Body of pancreas (tissue), 4 donors: ENCODE measurements around the gene CHM. TPM values are rescaled to one million over a fixed set of nuclear protein-coding genes. Genes with fewer than 3 reads are reported as not detected.
"Not testable (repeated sequence)": the region's sequence is repeated elsewhere in the genome, so short reads cannot be mapped to it uniquely, and the experiment has no call there.

Experiments used
- ATAC-seq: fragments of 150-250 bp; one replicate; pipeline ENCODE4 v1.9.1; 2016
- DNase-seq, 4 donors: peaks; one replicate each; pipeline ENCODE4 v3.0.0-alpha.2; 2019
- H3K27ac ChIP-seq, 4 donors: fragments of 200-600 bp; sonication (generic); 1 replicate in 3 of 4; 2 replicates in 1 of 4; pipeline versions ENCODE4 v1.5.1 to v1.6.1; 2016 to 2019; ENCODE audit warnings: mild to moderate bottlenecking in 1 of 4, mixed read lengths in 1 of 4, moderate library complexity in 1 of 4
- H3K27me3 ChIP-seq, 2 donors: fragments of 200-600 bp; sonication (generic); one replicate each; pipeline ENCODE4 v1.6.0; 2016; ENCODE audit warnings: mild to moderate bottlenecking in 1 of 2
- H3K36me3 ChIP-seq, 2 donors: fragments of 200-600 bp; sonication (generic); replicated peaks in 1 of 2; 2 replicates each; pipeline ENCODE4 v1.5.1; 2016; ENCODE audit warnings: low read depth in 2 of 2; ENCODE audit not compliant: insufficient read depth in 1 of 2
- H3K4me1 ChIP-seq: fragments of 200-600 bp; sonication (generic); one replicate; pipeline ENCODE4 v1.6.0; 2016
- H3K4me3 ChIP-seq, 2 donors: fragments of 200-600 bp; sonication (generic); 1 replicate in 1 of 2; 2 replicates in 1 of 2; pipeline ENCODE4 v1.5.1; 2016 to 2019
- H3K9me3 ChIP-seq, 3 donors: fragments of 200-600 bp; sonication (generic); 1 replicate in 2 of 3; 2 replicates in 1 of 3; pipeline ENCODE4 v1.5.1; 2016
- POLR2A ChIP-seq, 3 donors: fragments of 450-650 bp; IDR thresholded peaks; one replicate each; pipeline ENCODE4 v1.6.1; 2016; ENCODE audit warnings: antibody characterized with exemption in 3 of 3, mild to moderate bottlenecking in 2 of 3
- WGBS, 2 donors: methylation state at CpG; one replicate each; pipeline ENCODE4 v1.1.5; 2017; 5-methylcytosine and 5-hydroxymethylcytosine counted together
- intact Hi-C: fragments of 100-400 bp; cut with DNase I; formaldehyde crosslinking; loops from one replicate; pipeline ENCODE4 v1.15.1; 2023
- total RNA-seq, 2 donors: library from RNA; depleted of rRNA; stranded (reverse); fragments of >200 nt; gene quantifications; one replicate each; pipeline ENCODE4 v1.1.0, GENCODE V29; 2016
- TF ChIP-seq, protein P1 (sequence below), 7 experiments: fragments of 450-650 bp in 4 of 7; fragments of 200-600 bp in 3 of 7; sonication (generic) in 3 of 7; IDR thresholded peaks; one replicate each; pipeline ENCODE4 v1.5.1; 2016 to 2019; ENCODE audit warnings: antibody characterized with exemption in 7 of 7

Gene CHM
- total RNA-seq, 2 donors from 2014 or later, result 7.9 to 11.2 TPM

DNA sequence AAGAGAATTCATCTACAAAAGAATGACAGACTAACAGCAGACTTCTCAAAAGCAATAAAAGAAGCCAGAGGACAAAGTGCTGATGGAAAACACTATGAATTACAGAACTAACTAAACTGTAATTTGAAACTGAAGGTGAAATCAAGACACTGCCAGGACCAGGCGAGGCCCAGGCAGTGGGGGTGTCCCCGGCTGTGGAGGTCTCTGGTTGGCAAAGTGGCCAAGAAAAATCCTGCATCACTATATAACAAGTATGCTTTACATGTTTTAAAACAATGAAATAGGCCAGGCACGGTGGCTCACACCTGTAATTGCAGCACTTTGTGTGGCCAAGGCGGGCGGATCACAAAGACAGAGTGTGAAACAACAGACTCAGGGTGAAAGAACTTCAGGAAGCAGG, 32.9 kb downstream of the CHM start:
- DNase-seq (no peak), ATAC-seq (no peak)
- no peak overlapping the region for H3K27ac ChIP-seq
- intact Hi-C loops, result no loop called here
- no peaks in the 10 kb centered on the region for H3K36me3 ChIP-seq
- H3K9me3 ChIP-seq, result no peaks in the 10 kb centered on the region
- WGBS, 2 donors, result 80 to 91% methylated on average over 3 to 5 of the region's 5 CpGs
- H3K27me3 ChIP-seq, result no peaks in the 10 kb centered on the region
- H3K4me3 ChIP-seq, result no peak overlapping the region
- no peaks in the 10 kb centered on the region for H3K4me1 ChIP-seq
- TF ChIP-seq, protein P1, sequence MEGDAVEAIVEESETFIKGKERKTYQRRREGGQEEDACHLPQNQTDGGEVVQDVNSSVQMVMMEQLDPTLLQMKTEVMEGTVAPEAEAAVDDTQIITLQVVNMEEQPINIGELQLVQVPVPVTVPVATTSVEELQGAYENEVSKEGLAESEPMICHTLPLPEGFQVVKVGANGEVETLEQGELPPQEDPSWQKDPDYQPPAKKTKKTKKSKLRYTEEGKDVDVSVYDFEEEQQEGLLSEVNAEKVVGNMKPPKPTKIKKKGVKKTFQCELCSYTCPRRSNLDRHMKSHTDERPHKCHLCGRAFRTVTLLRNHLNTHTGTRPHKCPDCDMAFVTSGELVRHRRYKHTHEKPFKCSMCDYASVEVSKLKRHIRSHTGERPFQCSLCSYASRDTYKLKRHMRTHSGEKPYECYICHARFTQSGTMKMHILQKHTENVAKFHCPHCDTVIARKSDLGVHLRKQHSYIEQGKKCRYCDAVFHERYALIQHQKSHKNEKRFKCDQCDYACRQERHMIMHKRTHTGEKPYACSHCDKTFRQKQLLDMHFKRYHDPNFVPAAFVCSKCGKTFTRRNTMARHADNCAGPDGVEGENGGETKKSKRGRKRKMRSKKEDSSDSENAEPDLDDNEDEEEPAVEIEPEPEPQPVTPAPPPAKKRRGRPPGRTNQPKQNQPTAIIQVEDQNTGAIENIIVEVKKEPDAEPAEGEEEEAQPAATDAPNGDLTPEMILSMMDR (IDR thresholded peaks at IDR 0.05), result no peak
- TF ChIP-seq POLR2A (IDR thresholded peaks at IDR 0.05), result no peak

DNA sequence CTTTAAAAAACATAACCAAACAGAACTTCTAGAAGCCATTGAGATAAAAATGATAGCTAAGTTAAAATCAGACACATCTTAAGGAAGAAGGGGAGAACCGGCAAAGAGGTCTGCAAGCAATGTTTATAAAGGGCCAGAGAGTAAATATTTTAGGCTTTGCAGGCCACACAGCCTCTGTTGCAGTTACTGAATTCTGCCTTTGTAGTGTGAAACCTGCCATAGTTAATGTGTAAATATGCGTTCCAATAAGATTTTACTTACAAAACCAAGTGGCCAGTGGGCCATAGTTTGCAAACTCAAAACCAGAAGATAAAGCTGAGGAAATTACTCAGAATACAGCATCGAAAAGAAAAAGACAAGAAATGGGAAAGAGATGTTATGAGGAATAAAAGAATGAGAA, 33.6 kb downstream of the CHM start:
- Histone ChIP-seq H3K4me3 (no peak overlapping the region), H3K36me3 (no peaks in the 10 kb centered on the region), H3K27ac (no peak overlapping the region), H3K27me3 (no peaks in the 10 kb centered on the region), H3K9me3 (no peaks in the 10 kb centered on the region), H3K4me1 (no peaks in the 10 kb centered on the region)
- DNase-seq, result no peak
- intact Hi-C loops, result no loop called here
- TF ChIP-seq, protein P1 (IDR thresholded peaks at IDR 0.05), result no peak
- TF ChIP-seq POLR2A (IDR thresholded peaks at IDR 0.05), result no peak
- no peak for ATAC-seq
- 60 to 71% methylated on average over 3 of the region's 3 CpGs for WGBS, 2 donors

DNA sequence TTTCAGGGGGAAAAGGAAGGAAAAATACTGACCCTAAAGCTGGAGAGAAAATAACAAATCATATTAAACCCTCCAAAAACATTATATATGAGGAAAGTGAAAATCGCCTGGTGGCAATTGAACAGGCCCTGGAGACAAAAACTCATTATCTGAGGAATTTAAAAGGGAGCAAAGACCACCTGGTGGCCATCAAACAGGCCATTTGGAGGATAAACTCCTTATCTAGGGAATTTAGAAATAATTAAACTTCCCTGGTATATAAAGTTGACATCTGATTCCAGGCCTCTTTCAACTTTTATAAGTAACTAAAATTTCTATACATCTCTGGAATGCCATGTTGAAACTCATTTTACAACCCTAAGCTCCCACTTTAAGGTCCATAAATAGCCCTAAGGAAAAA, 35.2 kb downstream of the CHM start:
- no peak overlapping the region for H3K27ac ChIP-seq
- no peak for DNase-seq
- H3K4me1 ChIP-seq, result no peaks in the 10 kb centered on the region
- 94 to 100% methylated on average over 1 of the region's 1 CpG for WGBS, 2 donors
- no peak for TF ChIP-seq POLR2A (IDR thresholded peaks at IDR 0.05)
- TF ChIP-seq, protein P1 (IDR thresholded peaks at IDR 0.05), result no peak
- no peaks in the 10 kb centered on the region for H3K9me3 ChIP-seq
- no peak overlapping the region for H3K4me3 ChIP-seq
- H3K36me3 ChIP-seq, result no peaks in the 10 kb centered on the region
- ATAC-seq, result no peak
- H3K27me3 ChIP-seq, result no peaks in the 10 kb centered on the region
- intact Hi-C loops, result no loop called here

DNA sequence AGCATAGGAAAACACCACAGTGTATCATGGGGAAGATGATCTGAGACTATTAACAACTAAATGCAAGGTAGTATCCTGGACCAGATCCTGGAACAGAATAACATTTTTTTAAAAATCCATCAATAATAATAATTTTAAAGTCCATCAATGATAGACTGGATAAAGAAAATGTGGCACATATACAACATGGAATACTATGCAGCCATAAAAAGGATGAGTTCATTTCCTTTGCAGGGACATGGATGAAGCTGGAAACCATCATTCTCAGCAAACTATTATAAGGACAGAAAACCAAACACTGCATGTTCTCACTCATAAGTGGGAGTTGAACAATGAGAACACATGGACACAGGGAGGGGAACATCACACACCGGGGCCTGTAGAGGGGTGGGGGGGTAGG, 37.6 kb downstream of the CHM start:
- intact Hi-C loops, H3K36me3 ChIP-seq, H3K27ac ChIP-seq, H3K4me3 ChIP-seq, H3K4me1 ChIP-seq, H3K27me3 ChIP-seq, DNase-seq, ATAC-seq, H3K9me3 ChIP-seq: not testable (repeated sequence)
- WGBS, 2 donors, result no CpG with 5 or more reads among the region's 1 CpG

DNA sequence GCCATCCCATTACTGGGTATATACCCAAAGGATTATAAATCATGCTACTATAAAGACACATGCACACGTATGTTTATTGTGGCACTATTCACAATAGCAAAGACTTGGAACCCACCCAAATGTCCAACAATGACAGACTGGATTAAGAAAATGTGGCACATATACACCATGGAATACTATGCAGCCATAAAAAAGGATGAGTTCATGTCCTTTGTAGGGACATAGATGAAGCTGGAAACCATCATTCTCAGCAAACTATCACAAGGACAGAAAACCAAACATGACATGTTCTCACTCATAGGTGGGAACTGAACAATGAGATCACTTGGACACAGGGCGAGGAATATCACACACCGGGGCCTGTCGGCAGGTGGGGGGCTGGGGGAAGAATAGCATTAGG, 39.5 kb downstream of the CHM start:
- ATAC-seq, H3K27ac ChIP-seq, H3K4me3 ChIP-seq, H3K4me1 ChIP-seq, H3K9me3 ChIP-seq, H3K27me3 ChIP-seq, H3K36me3 ChIP-seq, intact Hi-C loops, DNase-seq: not testable (repeated sequence)
- 95 to 100% methylated on average over 2 to 3 of the region's 4 CpGs for WGBS, 2 donors

DNA sequence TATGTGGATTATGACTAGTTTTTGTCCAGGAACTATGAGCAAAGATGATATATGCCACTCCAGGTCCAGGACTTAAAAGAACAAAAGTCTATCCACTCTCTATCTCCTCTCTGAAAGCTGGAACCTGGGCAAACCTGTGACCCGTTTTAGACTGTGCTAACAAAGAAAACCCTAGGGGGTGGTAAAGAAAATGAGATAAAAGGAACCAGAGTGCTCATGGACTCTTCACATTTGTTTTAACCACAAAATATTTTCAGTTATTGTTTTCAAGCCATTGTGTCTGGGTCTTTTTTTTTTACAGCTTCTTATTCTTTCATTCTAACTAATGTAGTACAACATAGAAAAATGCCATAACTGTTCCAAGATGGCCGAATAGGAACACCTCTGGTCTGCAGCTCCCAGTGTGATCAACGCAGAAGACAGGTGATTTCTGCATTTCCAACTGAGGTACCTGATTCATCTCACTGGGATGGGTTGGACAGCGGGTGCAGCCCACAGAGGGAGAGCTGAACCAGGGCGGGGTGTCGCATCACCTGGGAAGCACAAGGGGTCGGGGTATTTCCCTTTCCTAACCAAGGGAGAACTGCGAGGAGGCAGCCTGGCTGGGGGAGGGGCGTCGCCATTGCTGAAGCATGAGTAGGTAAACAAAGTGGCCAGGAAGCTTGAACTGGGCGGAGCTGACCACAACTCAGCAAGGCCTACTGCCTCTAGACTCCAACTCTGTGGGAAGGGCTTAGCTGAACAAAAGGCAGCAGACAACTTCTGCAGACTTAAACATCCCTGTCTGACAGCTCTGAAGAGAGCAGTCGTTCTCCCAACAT, 45.1 kb downstream of the CHM start:
- no peaks in the 10 kb centered on the region for H3K36me3 ChIP-seq
- H3K4me1 ChIP-seq, result no peaks in the 10 kb centered on the region
- no peaks in the 10 kb centered on the region for H3K9me3 ChIP-seq
- no peaks in the 10 kb centered on the region for H3K27me3 ChIP-seq
- no peak overlapping the region for H3K27ac ChIP-seq
- intact Hi-C loops, result no loop called here
- ATAC-seq (no peak), DNase-seq (peak in 2 of 4 donors; percentile 2 to 7)
- TF ChIP-seq, protein P1 (IDR thresholded peaks at IDR 0.05), result no peak
- no peak for TF ChIP-seq POLR2A (IDR thresholded peaks at IDR 0.05)
- H3K4me3 ChIP-seq, result no peak overlapping the region
- 57 to 88% methylated on average over 3 to 6 of the region's 12 CpGs for WGBS, 2 donors
